Right ventricle myocardium superior (tissue), 1 donor: ENCODE data around the gene ATP6V1A. TPM values are rescaled to one million over a fixed set of nuclear protein-coding genes. Genes with fewer than 3 reads are reported as not detected.
A peak's percentile ranks its signal among the peaks of the same experiment; 100 is the strongest.

ENCODE experiments used
- ATAC-seq: fragments of 200-7000 bp; cut with Tn5 transposase; one replicate; pipeline ENCODE4 v1.9.1; 2020; ENCODE audit warnings: mild to moderate bottlenecking; ENCODE audit not compliant: poor library complexity
- DNase-seq: peaks from one replicate; pipeline ENCODE4 v3.0.0-alpha.2; 2020
- intact Hi-C: fragments of 100-400 bp; cut with DNase I; formaldehyde crosslinking; loops from one replicate; pipeline ENCODE4 v1.11.2; 2022
- long read RNA-seq: library from polyadenylated mRNA; unstranded; transcript quantifications from one replicate; pipeline ENCODE4 v2.0.0, GENCODE V29; 2021
- total RNA-seq: library from RNA; stranded (reverse); fragmentation: NEBNext Ultra II Directional; extraction: Animal tissue kit (Norgen Biotek cat#: 25700); gene quantifications from one replicate; pipeline ENCODE4 v1.2.1, GENCODE V29; 2021
- donor health status: DM: no; HTN: yes; CAD: no; lungs with severe emphysema.

Gene ATP6V1A
- total RNA-seq: 17.9 TPM
- long read RNA-seq, full-length matches to known transcripts: 6 of 9 reads
- long read RNA-seq, partial matches to known transcripts: 2 of 9 reads
- long read RNA-seq, other reads (novel, unspliced or antisense): 1 of 9 reads

- DNase-seq: peak; percentile 91
These were observed at the start of gene ATP6V1A for GRCh38 chr3:113746548-113747282. Gene ATP6V1A, plus strand, starts transcription at chr3:113747035. Its CDS starts 31,719 bp downstream, at chr3:113778754.

GRCh38 chr3:113697500-113698090 lies 49.2 kb upstream of the ATP6V1A start:
- intact Hi-C loops: no loop called here
- peak; percentile 8 for ATAC-seq
- DNase-seq: no peak

More at GRCh38 chr3:113746548-113747282, at the start of gene ATP6V1A:
- ATAC-seq: peak; percentile 86
- intact Hi-C loops: loop anchor here (10.0 kb wide), 2 partner anchors 122 to 232 kb away; partner anchors contain the start of gene SPICE1

- ATAC-seq: no peak
- intact Hi-C loops: no loop called here
- no peak for DNase-seq
These were observed 48.6 kb upstream of the ATP6V1A start for GRCh38 chr3:113698213-113698742.

- DNase-seq: peak; percentile 57
- no peak for ATAC-seq
- intact Hi-C loops: no loop called here
These were observed 47.9 kb upstream of the ATP6V1A start for GRCh38 chr3:113698956-113699355.

- intact Hi-C loops: no loop called here
- DNase-seq: no peak
- ATAC-seq: no peak
These were observed 39.0 kb upstream of the ATP6V1A start for GRCh38 chr3:113707835-113708234.

GRCh38 chr3:113712129-113712528 lies 34.7 kb upstream of the ATP6V1A start:
- DNase-seq: no peak

GRCh38 chr3:113714702-113715101 lies 32.1 kb upstream of the ATP6V1A start:
- intact Hi-C loops: no loop called here
- no peak for ATAC-seq
- no peak for DNase-seq

More at GRCh38 chr3:113712129-113712528, 34.7 kb upstream of the ATP6V1A start:
- intact Hi-C loops: no loop called here
- no peak for ATAC-seq

- no peak for DNase-seq
- intact Hi-C loops: no loop called here
- no peak for ATAC-seq
These were observed 29.5 kb upstream of the ATP6V1A start for GRCh38 chr3:113717308-113717707.

GRCh38 chr3:113717818-113718217 lies 29.0 kb upstream of the ATP6V1A start:
- DNase-seq (no peak), ATAC-seq (no peak)
- intact Hi-C loops: no loop called here

- no peak for ATAC-seq
- no peak for DNase-seq
- intact Hi-C loops: no loop called here
These were observed 27.5 kb upstream of the ATP6V1A start for GRCh38 chr3:113719294-113719693.

- no peak for ATAC-seq
- intact Hi-C loops: no loop called here
- no peak for DNase-seq
These were observed 27.1 kb upstream of the ATP6V1A start for GRCh38 chr3:113719758-113720157.

- no peak for DNase-seq
- intact Hi-C loops: no loop called here
- ATAC-seq: no peak
These were observed 25.2 kb upstream of the ATP6V1A start for GRCh38 chr3:113721636-113722035.

GRCh38 chr3:113728661-113729060 lies 18.2 kb upstream of the ATP6V1A start:
- ATAC-seq (no peak), DNase-seq (no peak)
- intact Hi-C loops: no loop called here

GRCh38 chr3:113730550-113730949 lies 16.3 kb upstream of the ATP6V1A start:
- DNase-seq (no peak), ATAC-seq (no peak)
- intact Hi-C loops: no loop called here

GRCh38 chr3:113731694-113732093 lies 15.1 kb upstream of the ATP6V1A start:
- ATAC-seq: no peak
- DNase-seq: no peak
- intact Hi-C loops: no loop called here

GRCh38 chr3:113736548-113737089 lies 10.2 kb upstream of the ATP6V1A start:
- DNase-seq (no peak), ATAC-seq (peak; percentile 74)
- intact Hi-C loops: no loop called here

GRCh38 chr3:113741086-113741485 lies 5.7 kb upstream of the ATP6V1A start:
- intact Hi-C loops: loop anchor here (10.0 kb wide), 2 partner anchors 116 to 226 kb away; partner anchors contain the start of gene SPICE1
- ATAC-seq: no peak
- DNase-seq: no peak

- no peak for DNase-seq
- ATAC-seq: no peak
- intact Hi-C loops: loop anchor here (10.0 kb wide), 2 partner anchors 117 to 227 kb away; partner anchors contain the start of gene SPICE1
These were observed 5.2 kb upstream of the ATP6V1A start for GRCh38 chr3:113741620-113742019.

GRCh38 chr3:113743006-113743630 lies 3.7 kb upstream of the ATP6V1A start:
- ATAC-seq: no peak
- no peak for DNase-seq
- intact Hi-C loops: loop anchor here (10.0 kb wide), 2 partner anchors 118 to 228 kb away; partner anchors contain the start of gene SPICE1
